SW 1271 (cell line): ENCODE measurements around the gene CCDC92.

Experiments used
- DNase-seq, 2 experiments: peaks; one replicate each; lab custom pipeline; 2025; lab: John Stamatoyannopoulos, UW

Gene CCDC92

DNA sequence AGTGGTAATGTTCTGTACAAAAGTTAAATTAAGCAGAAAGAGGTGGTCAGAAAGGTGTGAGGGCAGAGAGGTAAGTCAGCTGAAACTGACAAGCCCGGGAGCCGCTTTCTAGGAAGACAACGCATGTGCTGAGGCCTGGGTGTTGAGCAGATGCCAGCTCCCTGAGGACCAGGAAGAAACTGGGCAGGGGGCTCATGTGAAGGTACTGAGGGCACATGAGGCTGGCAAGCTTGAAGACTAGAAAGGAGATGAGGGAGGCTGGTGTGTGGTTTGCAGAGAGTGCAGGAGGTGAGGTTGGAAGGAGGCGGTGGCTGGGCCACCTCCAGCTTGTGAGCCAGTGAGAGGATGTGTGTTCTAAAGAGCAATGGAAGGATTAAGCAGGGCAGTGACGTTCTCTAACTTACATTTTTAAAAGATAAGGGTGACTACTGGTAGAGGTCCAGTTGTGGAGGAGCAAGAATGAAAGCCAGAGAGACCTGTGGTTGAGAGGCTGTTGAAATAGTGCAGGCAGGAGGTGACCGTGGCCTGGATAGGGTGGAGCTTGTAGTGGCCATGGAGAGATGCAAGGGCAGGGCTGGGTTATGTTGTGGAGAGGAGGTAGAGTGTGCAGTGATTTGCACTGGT, 29.5 kb upstream of the CCDC92 start:
- DNase-seq: no peak

GRCh38 chr12:124001343-124001742, 28.7 kb upstream of the CCDC92 start:
- no peak for DNase-seq

DNA sequence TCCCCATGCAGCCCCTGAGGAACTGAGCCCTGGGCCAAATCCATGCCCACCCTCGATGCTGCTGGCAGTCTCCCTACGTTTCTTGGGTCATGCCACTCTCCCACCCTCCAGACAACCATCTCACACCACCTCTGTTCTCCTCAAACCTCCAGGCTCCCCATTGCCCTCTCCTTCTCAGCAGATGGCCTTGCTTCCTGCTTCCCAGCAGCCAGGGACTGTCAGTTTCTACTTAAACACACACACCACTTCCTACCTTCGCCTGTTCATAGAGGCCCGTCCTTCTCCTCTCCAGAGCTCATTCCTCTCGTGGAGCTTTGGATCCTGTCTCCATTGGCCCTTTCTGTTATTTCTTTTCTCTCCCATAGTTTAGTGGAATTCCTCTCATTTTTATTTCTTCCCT, 27.5 kb upstream of the CCDC92 start:
- no peak for DNase-seq

GRCh38 chr12:123998991-123999359, 26.3 kb upstream of the CCDC92 start:
- DNase-seq: no peak

GRCh38 chr12:123998344-123998990, 25.8 kb upstream of the CCDC92 start:
- DNase-seq: no peak

GRCh38 chr12:123997908-123998307, 25.3 kb upstream of the CCDC92 start:
- no peak for DNase-seq

DNA sequence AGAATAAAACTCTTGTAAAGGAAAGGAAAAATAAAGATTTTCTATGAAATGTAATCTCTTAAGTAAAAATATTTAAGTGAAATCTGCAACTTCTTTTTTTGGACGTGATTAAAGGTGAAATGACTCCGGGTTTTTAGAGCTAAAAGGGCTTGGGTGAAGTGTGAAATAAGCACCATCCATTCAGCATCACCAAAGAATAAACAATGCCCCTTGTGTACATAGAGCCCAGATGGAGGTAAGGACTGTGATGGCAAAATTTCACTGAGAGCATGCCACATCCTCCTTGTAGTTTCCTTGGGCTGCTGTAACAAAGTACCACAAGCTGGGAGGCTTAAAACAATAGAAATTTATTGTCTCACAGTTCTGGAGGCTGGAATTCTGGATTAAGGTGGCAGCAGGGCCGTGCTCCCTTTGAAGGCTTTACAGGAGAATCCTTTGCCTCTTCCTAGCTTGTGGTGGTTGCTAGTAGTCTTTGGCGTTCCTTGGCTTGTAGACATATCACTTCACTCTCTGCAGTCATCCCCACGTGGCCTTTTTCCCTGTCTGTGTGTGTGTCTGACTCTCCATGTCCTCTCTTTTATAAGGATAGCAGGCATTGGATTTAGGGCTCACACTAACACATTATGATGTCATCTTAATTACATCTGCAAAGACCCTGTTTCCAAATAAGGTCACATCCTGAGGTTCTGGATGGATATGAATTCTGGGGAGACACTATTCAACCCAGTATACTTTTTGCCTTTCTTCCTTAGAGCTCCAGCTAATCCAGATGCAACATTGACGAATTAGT, 24.6 kb upstream of the CCDC92 start:
- DNase-seq: no peak

- no peak for DNase-seq
Observed at GRCh38 chr12:123996581-123996980, 23.9 kb upstream of the CCDC92 start.

DNA sequence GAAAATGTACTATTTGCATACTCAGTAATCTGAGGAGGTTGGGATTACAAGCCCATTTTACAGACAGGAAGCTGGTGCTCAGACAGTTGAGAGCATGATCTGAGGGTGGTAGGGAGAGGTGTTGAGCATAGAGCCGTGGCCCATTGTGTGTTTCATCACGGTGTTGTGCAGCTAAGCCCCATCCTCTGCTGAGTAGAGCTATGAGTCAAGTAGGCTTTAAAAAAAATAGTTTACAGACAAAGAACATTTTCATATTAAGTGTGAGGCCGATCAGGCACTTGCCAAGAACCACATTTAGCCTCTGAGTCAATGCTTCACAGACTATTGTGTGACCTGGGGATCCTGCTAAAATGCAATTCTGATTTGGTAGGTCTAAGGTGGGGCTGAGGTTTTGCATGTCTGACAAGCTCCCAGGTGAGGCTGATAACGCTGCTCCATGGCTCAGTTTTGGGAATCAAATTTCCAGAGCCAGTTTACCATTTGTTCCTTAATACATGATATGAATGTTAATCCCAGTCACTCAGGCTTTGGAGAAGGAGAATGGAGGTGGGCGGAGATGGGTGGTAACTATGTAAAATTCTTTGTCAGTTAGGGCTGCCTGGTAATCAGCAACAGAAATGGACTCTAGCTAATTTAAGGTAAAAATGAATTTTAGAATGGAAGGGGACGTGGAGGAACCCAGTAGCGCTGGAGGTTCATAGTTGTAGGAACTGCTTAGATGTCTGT, 22.6 kb upstream of the CCDC92 start:
- DNase-seq: no peak

GRCh38 chr12:123992118-123992825, 19.6 kb upstream of the CCDC92 start:
- DNase-seq: no peak

GRCh38 chr12:123991372-123991951, 18.8 kb upstream of the CCDC92 start:
- DNase-seq: no peak

DNA sequence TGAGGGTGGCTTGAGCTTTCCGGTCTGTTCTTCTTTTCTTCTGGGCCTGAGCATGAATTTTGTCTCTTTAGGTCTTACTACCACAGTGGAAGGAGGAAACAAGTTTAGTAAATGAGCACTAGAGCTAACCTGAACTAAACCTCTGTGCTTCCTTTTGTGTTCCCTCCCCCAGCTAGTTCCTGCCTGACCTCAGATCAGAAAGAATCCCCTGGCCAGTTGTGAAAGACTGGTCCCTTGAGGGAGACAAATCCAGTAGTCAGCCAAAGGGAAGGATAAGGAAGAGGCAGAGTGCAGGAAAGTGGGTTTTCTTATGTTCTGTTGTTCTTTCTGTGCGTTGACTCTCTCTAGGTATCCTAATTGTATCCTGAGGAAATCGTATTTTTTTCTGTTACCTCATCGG, 17.9 kb upstream of the CCDC92 start:
- DNase-seq: no peak

- no peak for DNase-seq
Observed at GRCh38 chr12:123989753-123990152, 17.1 kb upstream of the CCDC92 start.

DNA sequence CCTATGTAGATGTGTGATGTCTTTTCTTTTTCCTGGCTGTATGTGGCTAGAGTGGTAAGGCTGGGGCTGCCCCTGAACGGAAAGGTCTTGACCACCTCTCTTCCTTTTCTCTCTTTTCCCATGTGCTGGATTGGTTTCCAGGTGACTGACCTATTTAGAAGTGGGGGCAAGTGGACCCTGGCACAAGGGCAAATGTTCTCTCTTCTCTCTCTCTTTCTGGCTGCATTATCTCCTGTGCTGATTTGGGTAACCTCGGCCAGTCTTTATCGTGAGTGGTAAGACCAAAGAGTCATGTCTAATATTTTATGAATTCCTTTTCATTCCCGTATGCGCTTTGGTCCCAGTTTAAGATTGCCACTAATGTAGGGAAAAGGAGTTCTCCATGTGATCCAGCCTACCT, 16.5 kb upstream of the CCDC92 start:
- no peak for DNase-seq

DNA sequence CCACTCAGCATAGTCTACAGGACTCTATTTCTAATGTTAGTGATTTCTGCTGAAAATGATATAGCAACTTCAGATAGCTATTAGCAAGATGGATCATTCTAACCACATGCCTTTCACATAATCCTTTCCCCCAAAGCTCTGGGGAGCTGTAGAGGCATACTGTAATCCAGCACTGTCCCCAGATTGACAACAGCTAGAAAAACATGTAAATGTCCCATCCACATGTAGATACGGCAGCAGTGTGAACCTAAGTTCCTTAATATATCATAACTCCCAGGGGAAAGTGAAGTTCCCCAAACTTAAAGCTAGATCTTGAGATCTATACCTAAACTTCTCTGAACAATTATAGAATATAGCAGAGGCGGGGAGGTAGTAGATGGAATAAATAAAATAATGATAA, 14.4 kb upstream of the CCDC92 start:
- DNase-seq: no peak

DNA sequence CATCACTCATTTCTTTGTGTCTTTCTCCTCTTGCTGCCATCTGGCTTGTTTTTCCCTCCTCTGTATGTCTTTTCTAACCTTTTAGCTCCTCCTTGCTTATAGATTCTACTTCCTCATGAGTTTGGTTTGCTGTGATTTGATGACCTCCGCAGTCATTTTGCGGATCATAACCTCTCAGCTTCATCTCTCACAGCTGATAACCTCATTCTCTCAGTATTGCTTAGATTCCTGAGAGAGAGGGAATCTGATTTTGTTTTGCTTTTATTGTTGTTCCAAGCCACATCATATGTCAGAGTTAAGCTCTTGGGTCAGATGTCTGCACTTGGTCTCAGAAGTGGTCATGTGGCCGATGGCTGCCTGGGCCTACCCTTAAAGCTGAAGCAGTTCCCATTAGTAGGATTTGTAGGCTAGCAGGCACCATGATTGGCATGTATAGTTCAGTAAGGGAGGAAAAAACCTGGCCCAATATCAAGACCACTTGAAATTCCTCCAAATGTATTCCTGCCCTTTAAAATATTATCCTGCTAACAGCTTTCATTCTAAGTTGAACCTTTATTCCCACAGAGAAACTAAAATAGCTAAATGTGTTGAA, 13.8 kb upstream of the CCDC92 start:
- no peak for DNase-seq

- no peak for DNase-seq
Observed at GRCh38 chr12:123984903-123985302, 12.3 kb upstream of the CCDC92 start.

GRCh38 chr12:123983822-123984485, 11.3 kb upstream of the CCDC92 start:
- DNase-seq: peak in 1 of 2 experiments; percentile 48

GRCh38 chr12:123982269-123982668, 9.6 kb upstream of the CCDC92 start:
- DNase-seq: no peak

DNA sequence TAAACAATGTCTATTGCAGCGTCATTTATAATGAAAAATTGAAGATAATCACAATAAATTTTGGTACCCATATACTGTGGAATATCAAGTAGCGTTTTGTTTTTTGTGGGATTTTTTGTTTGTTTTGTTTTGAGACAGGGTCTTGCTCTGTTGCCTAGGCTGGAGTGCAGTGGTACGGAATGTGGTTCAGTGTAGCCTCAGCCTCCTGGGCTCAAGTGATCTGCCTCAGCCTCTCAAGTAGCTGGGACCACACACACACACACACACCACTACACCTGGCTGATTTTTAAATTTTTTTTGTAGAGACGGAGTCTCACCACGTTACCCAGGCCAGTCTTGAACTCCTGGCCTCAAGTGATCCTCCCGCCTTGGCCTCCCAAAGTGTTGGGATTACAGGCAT, 6.9 kb upstream of the CCDC92 start:
- no peak for DNase-seq
